NCI-H2029 treated with DMSO at 0.1 percent for 48 hours (cell line): ENCODE measurements around the gene ZFYVE28.
"Not testable (repeated sequence)": the region's sequence is repeated elsewhere in the genome, so short reads cannot be mapped to it uniquely, and the experiment has no call there.

Experiments
- DNase-seq: peaks from one replicate; lab custom pipeline; 2025; lab: John Stamatoyannopoulos, UW

ZFYVE28 gene

GRCh38 chr4:2417765-2418649, at the start of gene ZFYVE28:
Gene ZFYVE28 (minus strand): TSS chr4:2418645. CDS start chr4:2418323, 322 bp downstream.
- DNase-seq = no peak

GRCh38 chr4:2465544-2465943, 47.1 kb upstream of the ZFYVE28 start:
- not testable (repeated sequence) for DNase-seq

- no peak for DNase-seq
Observed at GRCh38 chr4:2465032-2465431, 46.6 kb upstream of the ZFYVE28 start.

GRCh38 chr4:2462992-2463762, 44.7 kb upstream of the ZFYVE28 start:
- DNase-seq = no peak

GRCh38 chr4:2462218-2462991, 44.0 kb upstream of the ZFYVE28 start:
- DNase-seq = no peak

- DNase-seq = no peak
Observed at GRCh38 chr4:2461246-2461960, 43.0 kb upstream of the ZFYVE28 start.

- DNase-seq = no peak
Observed at GRCh38 chr4:2459589-2460349, 41.3 kb upstream of the ZFYVE28 start.

- DNase-seq = no peak
Observed at GRCh38 chr4:2458546-2459491, 40.4 kb upstream of the ZFYVE28 start.

GRCh38 chr4:2457481-2458295, 39.2 kb upstream of the ZFYVE28 start:
- no peak for DNase-seq

- DNase-seq = no peak
Observed at GRCh38 chr4:2451821-2452785, 33.7 kb upstream of the ZFYVE28 start.

- DNase-seq = no peak
Observed at GRCh38 chr4:2451036-2451520, 32.6 kb upstream of the ZFYVE28 start.

GRCh38 chr4:2450394-2451035, 32.1 kb upstream of the ZFYVE28 start:
- no peak for DNase-seq

- no peak for DNase-seq
Observed at GRCh38 chr4:2449511-2450392, 31.3 kb upstream of the ZFYVE28 start.

- DNase-seq = no peak
Observed at GRCh38 chr4:2449051-2449450, 30.6 kb upstream of the ZFYVE28 start.

- DNase-seq = no peak
Observed at GRCh38 chr4:2448589-2448988, 30.1 kb upstream of the ZFYVE28 start.
